Natural killer cell (primary cell): Measurements from ENCODE around the gene FHL1. TPM values are rescaled to one million over a fixed set of nuclear protein-coding genes. Genes with fewer than 3 reads are reported as not detected.

Experiments used
- ATAC-seq, 3 donors: fragments of 150-1000 bp in 2 of 3; fragments of 200-7000 bp in 1 of 3; cut with Tn5 transposase; 1 replicate in 1 of 3; 2 replicates in 2 of 3; pipeline ENCODE4 v1.10.0; 2021; ENCODE audit warnings: mild to moderate bottlenecking in 2 of 3, moderate library complexity in 2 of 3
- DNase-seq, 2 donors: peaks; one replicate each; pipeline versions ENCODE4 v3.0.0 to v3.0.0-alpha.2; 2013 to 2021; ENCODE audit warnings: mixed read lengths in 1 of 2
- H3K27ac ChIP-seq: one replicate; pipeline ENCODE4 v1.5.1; 2013; ENCODE audit warnings: mild to moderate bottlenecking, low read length
- H3K27me3 ChIP-seq: one replicate; pipeline ENCODE4 v1.6.1; 2013; ENCODE audit warnings: low read length; ENCODE audit not compliant: control insufficient read depth, insufficient read depth
- H3K36me3 ChIP-seq: one replicate; pipeline ENCODE4 v1.6.1; 2013; ENCODE audit warnings: low read length; ENCODE audit not compliant: control insufficient read depth, insufficient read depth
- H3K4me1 ChIP-seq: one replicate; pipeline ENCODE4 v1.6.1; 2013; ENCODE audit warnings: low read length; ENCODE audit not compliant: control insufficient read depth, insufficient read depth
- H3K4me3 ChIP-seq: one replicate; pipeline ENCODE4 v1.5.1; 2013; ENCODE audit warnings: low read length
- H3K9me3 ChIP-seq: one replicate; pipeline ENCODE4 v1.6.1; 2013; ENCODE audit warnings: low read length; ENCODE audit not compliant: control insufficient read depth, insufficient read depth
- H3K27ac Mint-ChIP-seq, 2 donors: one replicate each; pipeline ENCODE4 v1.8.0; 2022; ENCODE audit warnings: mild to moderate bottlenecking in 2 of 2, mixed read lengths in 2 of 2, moderate library complexity in 1 of 2
- H3K27me3 Mint-ChIP-seq, 2 donors: one replicate each; pipeline ENCODE4 v1.8.0; 2022; ENCODE audit warnings: low read depth in 2 of 2, mixed read lengths in 2 of 2
- H3K36me3 Mint-ChIP-seq: one replicate; pipeline ENCODE4 v1.8.0; 2022; ENCODE audit warnings: mixed read lengths
- H3K4me1 Mint-ChIP-seq, 2 donors: one replicate each; pipeline ENCODE4 v1.8.0; 2022; ENCODE audit warnings: mixed read lengths in 2 of 2
- H3K4me3 Mint-ChIP-seq: one replicate; pipeline ENCODE4 v1.8.0; 2022; ENCODE audit warnings: mild to moderate bottlenecking, moderate library complexity, mixed read lengths
- H3K9me3 Mint-ChIP-seq, 2 donors: one replicate each; pipeline ENCODE4 v1.8.0; 2022; ENCODE audit warnings: mixed read lengths in 2 of 2
- WGBS: methylation state at CpG from one replicate; pipeline ENCODE4 v1.1.7; 2013; ENCODE audit warnings: missing lambda C conversion rate; ENCODE audit not compliant: insufficient coverage; 5-methylcytosine and 5-hydroxymethylcytosine counted together
- intact Hi-C: fragments of 100-400 bp; cut with micrococcal nuclease; formaldehyde crosslinking; loops from one replicate; pipeline ENCODE4 v1.14.2; 2022
- total RNA-seq, 4 donors: library from RNA; stranded (reverse); fragments of 120-200 nt in 1 of 4; gene quantifications; one replicate each; pipeline versions ENCODE4 v1.2.3 to v1.2.4, GENCODE V29; 2013 to 2022
- TF ChIP-seq, protein P1 (sequence below): fragments of 200-600 bp; IDR thresholded peaks from one replicate; pipeline ENCODE4 v1.8.0; 2022; ENCODE audit warnings: antibody characterized with exemption

FHL1 gene
- total RNA-seq, 3 donors from 2014 or later (not counting 1 experiment from before 2014, with no cell fraction given), result 3.2 to 5.7 (median 3.7) TPM

DNA sequence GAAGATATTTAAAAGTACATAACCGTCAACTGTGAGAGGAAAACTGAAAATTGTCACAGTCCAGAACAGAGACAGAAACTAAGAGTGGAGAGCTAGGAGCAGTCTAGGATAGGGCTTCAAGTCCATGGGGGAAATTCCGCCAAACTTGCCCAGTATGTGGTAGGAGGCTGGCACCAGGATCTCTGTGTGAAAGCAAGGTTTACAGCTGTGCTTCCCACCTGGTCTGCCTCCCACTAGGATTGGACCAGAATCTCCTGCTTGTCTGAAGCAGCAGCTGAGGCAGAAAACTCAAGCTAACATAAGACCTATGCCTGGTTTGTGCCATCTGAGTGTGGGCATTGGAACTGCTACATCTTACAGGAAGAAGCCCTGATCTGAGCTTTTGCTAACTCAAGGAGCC, 18.6 kb upstream of the FHL1 start:
- Histone ChIP-seq H3K27me3 (no peaks in the 10 kb centered on the region), H3K4me3 (no peak overlapping the region), H3K36me3 (no peaks in the 10 kb centered on the region), H3K4me1 (no peaks in the 10 kb centered on the region), H3K9me3 (no peaks in the 10 kb centered on the region), H3K27ac (no peak overlapping the region)
- no peak for ATAC-seq
- Mint-ChIP-seq H3K36me3 (no peaks in the 10 kb centered on the region), H3K4me3 (no peak overlapping the region), H3K4me1 (no peaks in the 10 kb centered on the region), H3K27ac (no peak overlapping the region), H3K27me3 (peaks cover 0 to 2% of the 10 kb centered on the region in 2 donors), H3K9me3 (no peaks in the 10 kb centered on the region)
- 94% methylated on average over 2 of the region's 2 CpGs for WGBS
- intact Hi-C loops, result no loop called here
- TF ChIP-seq, protein P1, sequence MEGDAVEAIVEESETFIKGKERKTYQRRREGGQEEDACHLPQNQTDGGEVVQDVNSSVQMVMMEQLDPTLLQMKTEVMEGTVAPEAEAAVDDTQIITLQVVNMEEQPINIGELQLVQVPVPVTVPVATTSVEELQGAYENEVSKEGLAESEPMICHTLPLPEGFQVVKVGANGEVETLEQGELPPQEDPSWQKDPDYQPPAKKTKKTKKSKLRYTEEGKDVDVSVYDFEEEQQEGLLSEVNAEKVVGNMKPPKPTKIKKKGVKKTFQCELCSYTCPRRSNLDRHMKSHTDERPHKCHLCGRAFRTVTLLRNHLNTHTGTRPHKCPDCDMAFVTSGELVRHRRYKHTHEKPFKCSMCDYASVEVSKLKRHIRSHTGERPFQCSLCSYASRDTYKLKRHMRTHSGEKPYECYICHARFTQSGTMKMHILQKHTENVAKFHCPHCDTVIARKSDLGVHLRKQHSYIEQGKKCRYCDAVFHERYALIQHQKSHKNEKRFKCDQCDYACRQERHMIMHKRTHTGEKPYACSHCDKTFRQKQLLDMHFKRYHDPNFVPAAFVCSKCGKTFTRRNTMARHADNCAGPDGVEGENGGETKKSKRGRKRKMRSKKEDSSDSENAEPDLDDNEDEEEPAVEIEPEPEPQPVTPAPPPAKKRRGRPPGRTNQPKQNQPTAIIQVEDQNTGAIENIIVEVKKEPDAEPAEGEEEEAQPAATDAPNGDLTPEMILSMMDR, result no peak
- DNase-seq, result no peak

DNA sequence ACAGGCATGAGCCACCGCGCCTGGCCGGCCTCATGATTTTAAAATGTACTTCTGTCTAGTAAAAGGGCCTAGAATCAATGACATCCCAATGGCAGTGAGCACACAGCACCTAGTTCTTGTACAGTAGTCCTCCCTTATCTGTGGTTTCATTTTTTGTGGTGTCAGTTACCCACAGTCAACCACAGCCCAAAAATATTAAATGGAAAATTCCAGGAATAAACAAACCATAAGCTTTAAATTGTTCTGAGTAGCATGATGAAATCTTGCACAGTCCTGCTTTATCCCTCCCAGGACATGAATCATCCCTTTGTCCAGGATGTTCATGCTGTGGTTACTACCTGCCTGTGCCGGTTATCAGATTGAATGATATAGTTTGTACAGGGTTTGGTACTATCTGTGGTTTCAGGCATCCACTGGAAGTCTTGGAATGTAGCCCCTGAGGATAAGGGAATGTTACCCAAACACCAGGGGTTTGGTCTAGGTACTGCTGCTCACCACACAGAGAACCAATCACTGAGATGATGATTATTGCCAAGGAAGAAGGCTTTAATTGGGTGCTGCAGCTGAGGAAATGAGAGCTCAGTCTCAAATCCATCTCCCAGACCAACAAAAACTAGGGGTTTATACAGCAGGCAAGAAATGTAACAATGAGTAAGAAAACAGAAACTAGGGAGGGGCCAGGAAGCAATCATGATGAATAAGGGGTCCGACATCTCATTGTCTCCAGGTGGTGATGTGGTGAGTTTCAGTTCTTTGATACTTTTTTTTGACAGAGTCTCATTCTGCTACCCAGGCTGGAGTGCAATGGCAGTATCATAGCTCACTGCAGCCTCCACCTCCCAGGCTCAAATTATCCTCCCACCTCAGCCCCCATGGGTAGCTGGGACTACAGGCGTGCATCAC, 16.2 kb upstream of the FHL1 start:
- no peaks in the 10 kb centered on the region for H3K9me3 ChIP-seq
- intact Hi-C loops, result no loop called here
- ATAC-seq, result no peak
- DNase-seq, result no peak
- Mint-ChIP-seq H3K27me3 (peaks cover 0 to 2% of the 10 kb centered on the region in 2 donors), H3K9me3 (no peaks in the 10 kb centered on the region), H3K4me1 (no peaks in the 10 kb centered on the region), H3K4me3 (no peak overlapping the region), H3K27ac (no peak overlapping the region), H3K36me3 (no peaks in the 10 kb centered on the region)
- no peaks in the 10 kb centered on the region for H3K27me3 ChIP-seq
- H3K4me1 ChIP-seq, result no peaks in the 10 kb centered on the region
- H3K36me3 ChIP-seq, result no peaks in the 10 kb centered on the region
- TF ChIP-seq, protein P1, result no peak
- WGBS, result 65% methylated on average over 6 of the region's 6 CpGs
- H3K27ac ChIP-seq, result no peak overlapping the region
- no peak overlapping the region for H3K4me3 ChIP-seq

- H3K27ac ChIP-seq, result no peak overlapping the region
- TF ChIP-seq, protein P1, result no peak
- no peaks in the 10 kb centered on the region for H3K27me3 Mint-ChIP-seq
- H3K36me3 Mint-ChIP-seq, result no peaks in the 10 kb centered on the region
- H3K27me3 ChIP-seq, result no peaks in the 10 kb centered on the region
- no peak overlapping the region for H3K4me3 ChIP-seq
- peaks cover 5 to 7% of the 10 kb centered on the region in 2 donors for H3K4me1 Mint-ChIP-seq
- H3K4me1 ChIP-seq, result peaks cover 2% of the 10 kb centered on the region
- ATAC-seq (no peak), DNase-seq (no peak)
- 78% methylated on average over 1 of the region's 4 CpGs for WGBS
- no peak overlapping the region for H3K4me3 Mint-ChIP-seq
- no peaks in the 10 kb centered on the region for H3K9me3 ChIP-seq
- H3K9me3 Mint-ChIP-seq, result no peaks in the 10 kb centered on the region
- H3K36me3 ChIP-seq, result no peaks in the 10 kb centered on the region
- H3K27ac Mint-ChIP-seq, result no peak overlapping the region
- intact Hi-C loops, result no loop called here
These were observed 8.4 kb upstream of the FHL1 start for GRCh38 chrX:136138939-136139338.
